GM18499 (cell line): Measurements from ENCODE around the gene CAMK4.
"Not testable (repeated sequence)": the region's sequence is repeated elsewhere in the genome, so short reads cannot be mapped to it uniquely, and the experiment has no call there.

Experiments
- ATAC-seq: cut with Tn5 transposase; IDR thresholded peaks from one replicate; pipeline ENCODE4 v1.9.1; 2021; ENCODE audit warnings: moderate number of reproducible peaks; ENCODE audit not compliant: insufficient read depth, unreplicated experiment

CAMK4 gene

GRCh38 chr5:111408817-111409216 lies 184.6 kb downstream of the CAMK4 start:
- ATAC-seq = no peak

DNA sequence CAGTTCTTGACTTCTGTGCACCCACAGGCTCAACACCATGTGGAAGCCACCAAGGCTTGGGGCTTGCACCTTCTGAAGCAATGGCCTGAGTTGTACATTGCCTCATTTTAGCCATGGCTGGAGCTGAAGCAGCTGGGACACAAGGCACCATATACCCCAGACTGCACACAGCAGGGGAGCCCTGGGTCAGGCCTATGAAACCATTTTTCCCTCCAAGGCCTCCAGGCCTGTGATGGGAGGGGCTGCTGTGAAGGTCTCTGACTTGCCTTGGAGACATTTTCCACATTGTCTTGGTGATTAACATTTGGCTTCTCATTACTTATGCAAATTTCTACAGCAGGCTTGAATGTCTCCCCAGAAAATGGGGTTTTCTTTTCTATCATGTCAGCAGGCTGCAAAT lies 185.1 kb downstream of the CAMK4 start:
- not testable (repeated sequence) for ATAC-seq

DNA sequence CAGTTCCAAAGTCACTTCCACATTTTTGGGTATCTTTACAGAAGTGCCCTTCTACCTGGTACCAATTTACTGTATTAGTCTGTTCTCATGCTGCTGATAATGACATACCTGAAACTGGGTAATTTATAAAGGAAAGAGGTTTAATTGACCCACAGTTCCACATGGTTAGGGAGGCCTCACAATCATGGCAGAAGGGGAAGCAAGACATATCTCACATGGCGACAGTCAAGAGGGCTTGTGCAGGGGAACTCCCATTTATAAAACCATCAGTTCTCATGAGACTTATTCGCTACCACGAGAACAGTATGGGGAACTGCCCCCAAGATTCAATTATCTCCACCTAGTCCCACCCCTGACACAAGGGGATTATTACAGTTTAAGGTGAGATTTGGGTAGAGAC lies 185.9 kb downstream of the CAMK4 start:
- not testable (repeated sequence) for ATAC-seq

DNA sequence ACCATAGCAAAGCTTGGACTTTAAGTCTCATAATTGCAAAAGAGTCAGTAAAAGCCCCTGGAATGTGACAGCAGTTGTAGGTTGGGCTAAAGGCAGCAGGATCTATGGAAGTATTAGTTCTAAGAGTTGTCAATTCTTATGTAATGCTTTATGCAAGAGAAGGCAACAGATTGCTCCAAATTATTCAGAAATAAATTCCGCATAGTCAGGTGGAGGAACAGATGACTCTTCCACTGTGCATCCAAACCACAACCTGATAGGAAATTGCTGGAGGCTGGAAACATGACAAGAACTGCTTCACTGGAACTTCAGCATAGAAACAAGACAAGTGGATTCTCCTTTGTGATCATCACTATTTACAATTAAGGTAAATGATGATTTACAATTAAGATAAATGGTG lies 187.1 kb downstream of the CAMK4 start:
- ATAC-seq = no peak

DNA sequence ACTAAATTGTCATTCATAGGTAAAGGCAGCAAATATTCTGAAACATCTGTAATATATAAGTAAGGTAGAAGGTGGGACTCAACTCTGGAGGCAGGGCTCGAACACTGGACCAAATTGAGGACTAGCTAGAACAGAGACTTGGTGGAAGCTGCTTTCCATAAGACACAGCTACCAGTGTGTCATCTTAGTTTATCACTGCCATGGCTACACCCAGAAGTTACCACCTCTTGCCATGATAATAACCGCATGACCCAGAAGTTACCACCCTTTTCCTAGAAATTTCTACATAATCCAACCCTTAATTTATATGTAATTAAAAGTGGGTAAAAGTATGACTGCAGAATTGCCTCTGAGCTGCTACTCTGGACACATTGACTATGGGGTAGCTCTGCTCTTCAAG lies 188.4 kb downstream of the CAMK4 start:
- no peak for ATAC-seq

DNA sequence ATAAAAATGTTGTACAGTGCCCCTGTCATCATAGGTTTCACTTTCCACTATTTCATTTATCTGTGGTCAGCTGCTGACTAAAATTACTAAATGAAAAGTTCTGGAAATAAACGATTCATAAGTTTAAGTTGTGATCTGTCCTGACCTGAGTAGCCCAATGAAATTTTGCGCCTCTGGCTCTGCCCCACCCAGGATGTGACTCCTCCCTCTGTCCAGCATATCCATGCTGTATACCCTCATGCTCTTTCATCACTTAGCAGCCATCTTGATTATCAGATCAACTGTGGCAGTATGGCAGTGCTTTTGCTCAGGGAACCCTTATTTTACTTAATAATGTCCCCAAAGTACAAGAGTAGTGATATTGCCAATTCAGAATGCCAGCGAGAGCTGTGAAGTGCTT lies 190.9 kb downstream of the CAMK4 start:
- no peak for ATAC-seq

GRCh38 chr5:111422245-111422644 lies 198.1 kb downstream of the CAMK4 start:
- ATAC-seq = no peak

- no peak for ATAC-seq
Measured at GRCh38 chr5:111422747-111423720, 198.8 kb downstream of the CAMK4 start.

GRCh38 chr5:111425205-111425604 lies 201.0 kb downstream of the CAMK4 start:
- ATAC-seq = no peak

- no peak for ATAC-seq
Measured at GRCh38 chr5:111427762-111428161, 203.6 kb downstream of the CAMK4 start.

DNA sequence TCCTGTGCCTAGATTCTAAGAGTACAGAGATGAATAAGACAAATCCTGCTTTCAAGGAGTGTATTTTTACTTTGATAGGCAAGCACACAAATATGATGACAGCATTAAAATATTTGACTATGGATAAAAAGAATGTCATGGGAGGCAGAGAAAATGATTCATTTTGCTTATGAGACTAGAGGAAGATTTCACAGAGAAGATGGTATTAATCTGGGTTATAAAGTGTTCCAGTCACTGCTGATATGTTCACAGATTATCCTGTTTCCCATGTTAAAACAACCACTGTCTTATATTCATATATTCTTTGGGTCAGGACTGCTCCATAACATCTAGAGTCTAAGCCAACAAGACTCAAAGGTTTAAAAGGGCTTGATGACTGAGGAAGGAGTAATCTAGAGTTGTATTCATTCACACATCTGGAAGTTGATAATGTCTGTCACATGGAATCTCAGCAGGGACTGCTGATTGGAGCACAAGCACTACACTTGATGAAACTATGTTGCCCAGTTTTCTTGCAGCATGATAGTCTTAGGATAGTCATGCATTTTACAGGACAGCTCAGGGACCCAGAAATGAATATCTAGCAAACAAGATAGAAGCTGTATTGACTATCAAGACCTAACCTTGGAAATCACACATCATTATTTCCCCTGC lies 208.8 kb downstream of the CAMK4 start:
- no peak for ATAC-seq

DNA sequence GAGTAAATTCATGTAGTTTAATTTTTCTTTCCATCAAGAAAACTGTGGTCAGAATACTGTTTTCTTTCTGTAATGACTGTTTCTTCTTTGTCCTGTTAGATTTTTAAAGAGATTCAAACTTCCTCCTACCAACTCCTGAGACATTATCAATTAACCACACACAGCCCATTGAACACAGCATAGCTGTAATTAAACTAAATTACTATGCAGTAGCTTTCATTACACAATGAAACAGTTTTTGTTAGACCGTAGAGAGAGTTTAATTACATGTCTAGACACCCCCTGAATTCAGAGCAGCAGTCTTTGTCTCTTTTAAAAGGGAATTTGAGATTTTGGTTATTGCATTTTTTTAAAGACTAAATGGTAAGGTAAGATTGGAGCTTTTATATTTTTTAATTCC lies 210.6 kb downstream of the CAMK4 start:
- ATAC-seq = no peak

DNA sequence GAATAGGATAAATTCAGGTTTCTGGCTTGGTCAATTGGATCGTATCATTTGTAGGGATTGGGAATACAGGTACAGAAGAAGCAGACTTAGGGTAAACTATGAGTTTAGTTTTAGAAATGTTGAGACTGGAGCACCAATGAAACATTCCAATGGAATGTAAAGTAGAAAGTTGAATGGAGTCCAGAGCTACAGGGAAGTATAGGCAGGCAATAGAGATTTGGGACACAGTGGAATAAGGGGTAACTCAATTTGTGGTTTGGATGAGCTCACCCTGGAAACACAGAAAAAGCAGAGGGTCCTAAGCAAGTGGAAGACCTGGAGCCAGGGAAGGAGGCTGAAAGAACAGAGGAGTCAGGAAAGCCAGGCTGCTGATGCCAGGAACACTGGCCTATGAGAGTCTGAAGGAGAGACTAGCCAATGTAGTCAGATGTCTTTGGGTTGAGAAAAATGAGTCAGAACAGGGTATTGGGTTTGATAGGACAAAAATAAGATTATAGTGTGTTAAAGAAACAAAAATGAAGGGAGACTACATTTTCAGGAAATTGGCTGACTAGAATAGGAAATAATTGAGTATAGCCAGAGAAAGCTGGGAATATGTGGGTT lies 215.4 kb downstream of the CAMK4 start:
- no peak for ATAC-seq

GRCh38 chr5:111447099-111447498 lies 222.9 kb downstream of the CAMK4 start:
- no peak for ATAC-seq

DNA sequence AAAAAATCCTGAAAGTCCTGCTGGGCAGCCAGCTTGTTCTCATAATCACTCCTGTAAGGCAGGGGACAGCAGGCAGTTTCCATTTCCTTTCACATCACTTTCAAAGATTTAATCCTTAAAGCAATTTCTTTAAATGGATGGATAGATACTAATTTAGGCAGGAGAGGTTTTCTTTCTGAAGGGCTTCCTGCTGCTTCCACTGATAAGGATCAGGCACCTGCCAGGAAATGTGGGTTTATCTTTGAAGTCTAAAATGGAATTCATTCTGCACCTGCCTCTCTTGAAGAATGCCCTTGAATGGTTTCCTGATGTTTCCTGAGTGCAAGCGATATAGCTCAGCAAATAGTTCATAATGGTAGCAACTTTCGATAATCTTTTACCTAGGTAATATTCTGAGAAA lies 223.6 kb downstream of the CAMK4 start:
- ATAC-seq = no peak

GRCh38 chr5:111453295-111453694 lies 229.1 kb downstream of the CAMK4 start:
- ATAC-seq = no peak

DNA sequence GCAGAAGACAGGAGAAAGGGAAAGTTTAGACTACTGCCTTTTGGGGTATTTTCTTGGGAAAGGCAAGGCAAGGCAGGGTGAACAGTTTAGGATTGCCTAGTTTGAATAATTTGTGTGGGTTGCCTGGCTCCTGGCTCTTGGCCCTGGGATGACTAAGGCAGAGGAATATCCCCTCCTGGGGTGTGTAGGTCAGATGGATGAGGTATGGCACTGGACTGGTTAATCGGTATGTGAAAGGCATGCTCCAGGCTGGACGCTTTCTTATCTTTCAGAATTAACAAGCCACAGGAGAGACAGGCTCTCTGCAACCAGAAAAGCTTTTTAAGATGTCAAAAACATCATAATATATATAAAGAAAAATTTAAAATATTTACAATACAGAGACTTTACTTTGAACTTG lies 229.6 kb downstream of the CAMK4 start:
- ATAC-seq = no peak

DNA sequence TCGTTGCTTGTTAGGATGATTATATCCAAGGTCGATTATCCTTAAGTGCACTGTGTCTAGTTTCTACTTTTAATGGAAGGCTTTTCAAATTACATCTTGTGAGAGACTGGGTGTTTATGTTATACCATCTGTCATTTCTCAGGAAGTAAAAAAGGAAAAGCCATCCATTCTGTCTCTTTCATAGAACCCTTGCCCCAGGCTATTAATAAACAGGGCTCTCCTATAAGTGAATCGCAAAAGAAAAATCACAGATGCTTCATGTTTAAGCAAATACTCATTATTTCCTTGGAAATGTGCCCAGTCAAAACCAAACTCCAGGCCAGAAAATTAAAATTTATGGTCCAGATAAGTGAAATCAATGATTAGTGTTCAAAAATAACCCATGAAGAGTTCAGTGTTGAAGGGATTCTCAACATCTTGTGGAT lies 230.0 kb downstream of the CAMK4 start:
- no peak for ATAC-seq

- ATAC-seq = no peak
Measured at GRCh38 chr5:111454776-111455175, 230.6 kb downstream of the CAMK4 start.

- ATAC-seq = no peak
Measured at GRCh38 chr5:111461255-111461671, 237.1 kb downstream of the CAMK4 start.

- ATAC-seq = no peak
Measured at GRCh38 chr5:111461934-111462333, 237.8 kb downstream of the CAMK4 start.
